ENCODE measurements around the gene ANAPC5.

Gene ANAPC5

DNA sequence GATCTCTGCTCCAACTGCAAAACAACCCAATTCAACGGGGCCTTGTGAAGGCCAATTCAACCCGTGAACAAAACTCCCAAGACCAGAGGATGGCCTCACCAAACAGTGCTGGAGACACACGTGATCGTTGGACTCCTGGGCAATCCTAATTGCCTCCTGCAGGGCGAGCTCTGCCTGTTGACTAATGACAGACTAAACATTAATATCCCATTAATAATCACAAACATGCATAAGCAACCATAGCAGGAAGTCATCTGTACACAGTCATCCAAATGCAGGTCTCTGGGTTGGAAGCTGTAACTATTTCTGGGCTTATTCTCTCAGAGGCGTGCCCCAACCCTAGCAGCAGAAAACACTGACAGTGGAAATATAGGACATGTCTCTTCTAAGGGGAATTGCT, 21.0 kb downstream of the ANAPC5 start:
- no peaks in the 10 kb centered on the region for H3K79me2 ChIP-seq (ENCODE audit: low read length)
- no peak overlapping the region for H2AFZ ChIP-seq (ENCODE audit: low read depth, low read length)
- H3K4me1 ChIP-seq (ENCODE audit: low read length), result no peaks in the 10 kb centered on the region
- H3K9ac ChIP-seq (ENCODE audit: low read length), result no peak overlapping the region
- H3K27ac ChIP-seq (ENCODE audit: low read length), result no peak overlapping the region
- no peak overlapping the region for H3K4me2 ChIP-seq (ENCODE audit: low read length)
- no peaks in the 10 kb centered on the region for H3K27me3 ChIP-seq (ENCODE audit: low read depth, low read length)
- H3K36me3 ChIP-seq (replicated peaks; ENCODE audit: low read depth, low read length), result peaks cover 70% of the 10 kb centered on the region
- H3K9me3 ChIP-seq (ENCODE audit: insufficient read depth, low read length), result no peaks in the 10 kb centered on the region
- TF ChIP-seq, protein P1, sequence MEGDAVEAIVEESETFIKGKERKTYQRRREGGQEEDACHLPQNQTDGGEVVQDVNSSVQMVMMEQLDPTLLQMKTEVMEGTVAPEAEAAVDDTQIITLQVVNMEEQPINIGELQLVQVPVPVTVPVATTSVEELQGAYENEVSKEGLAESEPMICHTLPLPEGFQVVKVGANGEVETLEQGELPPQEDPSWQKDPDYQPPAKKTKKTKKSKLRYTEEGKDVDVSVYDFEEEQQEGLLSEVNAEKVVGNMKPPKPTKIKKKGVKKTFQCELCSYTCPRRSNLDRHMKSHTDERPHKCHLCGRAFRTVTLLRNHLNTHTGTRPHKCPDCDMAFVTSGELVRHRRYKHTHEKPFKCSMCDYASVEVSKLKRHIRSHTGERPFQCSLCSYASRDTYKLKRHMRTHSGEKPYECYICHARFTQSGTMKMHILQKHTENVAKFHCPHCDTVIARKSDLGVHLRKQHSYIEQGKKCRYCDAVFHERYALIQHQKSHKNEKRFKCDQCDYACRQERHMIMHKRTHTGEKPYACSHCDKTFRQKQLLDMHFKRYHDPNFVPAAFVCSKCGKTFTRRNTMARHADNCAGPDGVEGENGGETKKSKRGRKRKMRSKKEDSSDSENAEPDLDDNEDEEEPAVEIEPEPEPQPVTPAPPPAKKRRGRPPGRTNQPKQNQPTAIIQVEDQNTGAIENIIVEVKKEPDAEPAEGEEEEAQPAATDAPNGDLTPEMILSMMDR (IDR thresholded peaks at IDR 0.05; ENCODE audit: low read depth, low read length), result no peak
- no peak for TF ChIP-seq EZH2phosphoT487 (IDR thresholded peaks at IDR 0.05; ENCODE audit: low read depth)
- no peaks in the 10 kb centered on the region for H4K20me1 ChIP-seq (ENCODE audit: insufficient read depth, low read length)
- no peak overlapping the region for H3K4me3 ChIP-seq (ENCODE audit: low read length)

DNA sequence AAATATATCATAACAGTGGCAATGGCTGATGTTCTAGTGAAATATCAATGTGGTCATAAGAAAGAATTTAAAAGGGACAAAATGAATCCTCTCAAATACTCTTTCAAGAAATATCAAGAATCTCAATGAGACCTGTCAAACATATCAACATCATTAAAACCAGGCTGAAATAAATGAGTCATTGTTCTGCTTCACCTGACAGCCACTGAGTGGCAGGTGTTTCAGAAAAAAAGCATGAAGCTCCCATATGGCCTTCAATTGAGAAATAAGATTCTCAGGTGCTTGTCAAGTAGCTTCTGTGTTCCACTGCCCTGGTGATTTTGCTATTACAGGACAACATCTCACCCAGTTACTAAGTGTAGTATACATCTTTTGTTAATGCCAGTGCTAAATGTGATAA, 21.5 kb downstream of the ANAPC5 start:
- Histone ChIP-seq H3K36me3 (replicated peaks; ENCODE audit: low read depth, low read length) (peaks cover 71% of the 10 kb centered on the region), H4K20me1 (ENCODE audit: insufficient read depth, low read length) (no peaks in the 10 kb centered on the region), H3K4me3 (ENCODE audit: low read length) (no peak overlapping the region), H3K4me1 (ENCODE audit: low read length) (no peaks in the 10 kb centered on the region), H3K79me2 (ENCODE audit: low read length) (no peaks in the 10 kb centered on the region), H3K27ac (ENCODE audit: low read length) (no peak overlapping the region), H3K9me3 (ENCODE audit: insufficient read depth, low read length) (no peaks in the 10 kb centered on the region), H3K27me3 (ENCODE audit: low read depth, low read length) (no peaks in the 10 kb centered on the region), H3K4me2 (ENCODE audit: low read length) (no peak overlapping the region), H2AFZ (ENCODE audit: low read depth, low read length) (no peak overlapping the region), H3K9ac (ENCODE audit: low read length) (no peak overlapping the region)
- no peak for TF ChIP-seq EZH2phosphoT487 (IDR thresholded peaks at IDR 0.05; ENCODE audit: low read depth)
- TF ChIP-seq, protein P1 (IDR thresholded peaks at IDR 0.05; ENCODE audit: low read depth, low read length), result no peak

DNA sequence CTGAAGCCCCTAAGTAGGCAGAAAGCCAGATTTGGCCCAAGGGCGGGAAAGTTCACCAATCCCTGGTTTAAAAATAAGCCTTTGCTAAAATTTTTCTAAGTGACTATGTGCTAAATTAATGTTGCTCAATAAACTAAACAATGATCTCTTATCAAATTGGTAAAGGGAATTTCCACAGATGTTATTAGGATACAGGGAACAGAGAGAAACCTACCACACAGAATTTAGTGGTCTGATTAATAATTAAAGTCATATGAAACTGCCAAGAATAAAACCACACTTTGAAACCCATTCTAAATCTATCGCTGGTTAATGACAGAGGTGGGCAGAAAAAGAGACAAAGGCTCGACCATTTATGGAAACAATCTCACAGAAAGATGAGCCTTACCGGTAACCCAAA, 22.0 kb downstream of the ANAPC5 start:
- Histone ChIP-seq H3K9me3 (ENCODE audit: insufficient read depth, low read length) (no peaks in the 10 kb centered on the region), H3K4me3 (ENCODE audit: low read length) (no peak overlapping the region), H3K79me2 (ENCODE audit: low read length) (no peaks in the 10 kb centered on the region), H3K4me1 (ENCODE audit: low read length) (no peaks in the 10 kb centered on the region), H3K27me3 (ENCODE audit: low read depth, low read length) (no peaks in the 10 kb centered on the region), H3K4me2 (ENCODE audit: low read length) (no peak overlapping the region), H2AFZ (ENCODE audit: low read depth, low read length) (no peak overlapping the region), H3K27ac (ENCODE audit: low read length) (no peak overlapping the region), H3K9ac (ENCODE audit: low read length) (no peak overlapping the region), H4K20me1 (ENCODE audit: insufficient read depth, low read length) (no peaks in the 10 kb centered on the region), H3K36me3 (replicated peaks; ENCODE audit: low read depth, low read length) (peaks cover 69% of the 10 kb centered on the region)
- no peak for TF ChIP-seq EZH2phosphoT487 (IDR thresholded peaks at IDR 0.05; ENCODE audit: low read depth)
- TF ChIP-seq, protein P1 (IDR thresholded peaks at IDR 0.05; ENCODE audit: low read depth, low read length), result no peak

DNA sequence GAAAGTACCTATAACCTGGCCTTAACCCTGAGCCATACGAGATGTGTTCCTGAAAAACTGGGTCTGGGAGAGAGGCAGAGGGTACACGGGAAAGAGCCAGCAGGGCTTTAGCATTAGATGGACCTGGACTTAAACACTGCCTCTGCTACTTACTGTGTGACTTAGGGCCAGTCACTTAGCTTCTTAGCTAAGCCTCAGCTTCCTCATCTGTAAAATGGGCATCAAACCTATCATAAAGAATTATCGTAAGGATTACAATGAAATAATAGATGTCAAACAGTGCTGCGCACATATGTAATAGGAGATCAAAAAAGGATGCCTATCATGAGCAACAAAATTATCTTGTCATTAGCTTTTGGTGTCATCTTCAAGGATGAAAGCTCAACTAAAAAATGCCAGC, 23.6 kb downstream of the ANAPC5 start:
- Histone ChIP-seq H3K4me1 (ENCODE audit: low read length) (no peaks in the 10 kb centered on the region), H3K9me3 (ENCODE audit: insufficient read depth, low read length) (no peaks in the 10 kb centered on the region), H4K20me1 (ENCODE audit: insufficient read depth, low read length) (no peaks in the 10 kb centered on the region), H2AFZ (ENCODE audit: low read depth, low read length) (no peak overlapping the region), H3K9ac (ENCODE audit: low read length) (no peak overlapping the region), H3K27me3 (ENCODE audit: low read depth, low read length) (no peaks in the 10 kb centered on the region), H3K36me3 (replicated peaks; ENCODE audit: low read depth, low read length) (peaks cover 66% of the 10 kb centered on the region), H3K4me3 (ENCODE audit: low read length) (no peak overlapping the region), H3K4me2 (ENCODE audit: low read length) (no peak overlapping the region), H3K79me2 (ENCODE audit: low read length) (no peaks in the 10 kb centered on the region), H3K27ac (ENCODE audit: low read length) (no peak overlapping the region)
- TF ChIP-seq EZH2phosphoT487 (IDR thresholded peaks at IDR 0.05; ENCODE audit: low read depth), result no peak
- TF ChIP-seq, protein P1 (IDR thresholded peaks at IDR 0.05; ENCODE audit: low read depth, low read length), result no peak
